Esophagus (tissue), 2 donors: Measurements from ENCODE around the gene CYP1B1. TPM values are rescaled to one million over a fixed set of nuclear protein-coding genes. Genes with fewer than 3 reads are reported as not detected.

Experiments used
- H3K27ac ChIP-seq, 2 donors: one replicate each; pipeline ENCODE4 v1.5.1; 2013; ENCODE audit warnings: low read depth in 2 of 2, mild to moderate bottlenecking in 2 of 2, inconsistent platforms in 1 of 2, low read length in 1 of 2, moderate library complexity in 1 of 2
- H3K27me3 ChIP-seq, 2 donors: one replicate each; pipeline ENCODE4 v1.6.1; 2013; ENCODE audit warnings: low read length in 2 of 2, control low read depth in 1 of 2, mild to moderate bottlenecking in 1 of 2; ENCODE audit not compliant: insufficient read depth in 2 of 2, control insufficient read depth in 1 of 2
- H3K36me3 ChIP-seq, 2 donors: one replicate each; pipeline ENCODE4 v1.6.1; 2013; ENCODE audit warnings: low read length in 1 of 2; ENCODE audit not compliant: control insufficient read depth in 2 of 2, insufficient read depth in 2 of 2
- H3K4me1 ChIP-seq, 2 donors: one replicate each; pipeline ENCODE4 v1.6.1; 2013; ENCODE audit warnings: low read length in 1 of 2; ENCODE audit not compliant: control insufficient read depth in 2 of 2, insufficient read depth in 2 of 2
- H3K4me3 ChIP-seq, 2 donors: one replicate each; pipeline ENCODE4 v1.5.1; 2013; ENCODE audit warnings: low read length in 2 of 2, mild to moderate bottlenecking in 2 of 2, low read depth in 1 of 2, moderate library complexity in 1 of 2
- H3K9me3 ChIP-seq, 2 donors: one replicate each; pipeline ENCODE4 v1.6.1; 2013; ENCODE audit warnings: mild to moderate bottlenecking in 2 of 2, low read depth in 1 of 2, low read length in 1 of 2, moderate library complexity in 1 of 2; ENCODE audit not compliant: control insufficient read depth in 2 of 2, insufficient read depth in 1 of 2
- WGBS, 2 donors: extraction: QIAGEN DNeasy Blood & Tissue Kit; methylation state at CpG; one replicate each; pipeline ENCODE4 v1.1.7; 2013; 5-methylcytosine and 5-hydroxymethylcytosine counted together
- polyA plus RNA-seq, 2 donors: library from polyadenylated mRNA; stranded (reverse); fragments of 200-250 nt; gene quantifications; one replicate each; pipeline ENCODE4 v1.2.3, GENCODE V29; 2013
- donor health status: healthy with polysubstance abuse.
- donor health status: Bipolar disorder and iron deficiency.

The CYP1B1 gene
- polyA plus RNA-seq, 2 donors = 1.5 to 8.4 TPM

DNA sequence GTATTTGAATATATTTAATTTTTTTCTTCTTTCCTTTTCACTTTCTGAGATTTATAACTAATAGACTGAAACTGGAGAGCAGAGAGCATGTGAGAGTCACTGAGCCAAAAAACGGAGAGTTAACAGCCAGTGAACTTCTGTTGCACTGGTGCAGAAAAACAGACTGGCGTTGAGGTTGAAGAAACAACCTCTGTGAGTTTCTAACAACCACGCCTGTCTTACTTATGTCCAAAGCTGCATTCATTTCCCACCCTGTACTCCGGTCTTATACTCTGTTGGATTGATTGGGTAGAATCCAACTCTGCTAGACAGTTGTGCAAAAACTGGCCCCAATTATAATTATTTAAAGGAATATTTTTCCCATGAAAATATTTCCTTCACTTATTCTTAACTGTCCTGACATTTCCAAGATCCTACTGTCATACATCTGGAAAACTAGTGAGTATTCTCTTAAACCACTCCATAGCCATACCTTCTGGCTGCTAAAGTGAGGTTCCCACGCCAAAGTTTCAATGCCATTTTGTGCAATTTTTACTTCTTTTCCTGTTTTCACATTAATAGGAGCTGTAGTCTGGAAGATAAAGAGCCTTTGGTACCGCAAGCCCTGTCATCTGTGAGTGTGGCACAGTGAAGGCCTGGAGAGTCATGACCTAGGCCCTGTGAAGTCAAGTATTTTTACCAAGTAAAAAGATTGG lies 9.4 kb downstream of the CYP1B1 start:
- H3K36me3 ChIP-seq = no peaks in the 10 kb centered on the region
- H3K9me3 ChIP-seq = no peaks in the 10 kb centered on the region
- 78 to 81% methylated on average over 6 of the region's 6 CpGs for WGBS, 2 donors
- H3K27me3 ChIP-seq = no peaks in the 10 kb centered on the region
- no peaks in the 10 kb centered on the region for H3K4me1 ChIP-seq
- no peak overlapping the region for H3K27ac ChIP-seq
- no peak overlapping the region for H3K4me3 ChIP-seq

- 89 to 91% methylated on average over 6 of the region's 6 CpGs for WGBS, 2 donors
- Histone ChIP-seq H3K4me1 (no peaks in the 10 kb centered on the region), H3K4me3 (no peak overlapping the region), H3K27ac (no peak overlapping the region), H3K27me3 (no peaks in the 10 kb centered on the region), H3K9me3 (no peaks in the 10 kb centered on the region), H3K36me3 (no peaks in the 10 kb centered on the region)
Observed at GRCh38 chr2:38065502-38066135, 10.3 kb downstream of the CYP1B1 start.

- no peak overlapping the region for H3K4me3 ChIP-seq
- 78 to 86% methylated on average over 5 of the region's 5 CpGs for WGBS, 2 donors
- no peak overlapping the region for H3K27ac ChIP-seq
- no peaks in the 10 kb centered on the region for H3K36me3 ChIP-seq
- no peaks in the 10 kb centered on the region for H3K4me1 ChIP-seq
- no peaks in the 10 kb centered on the region for H3K9me3 ChIP-seq
- H3K27me3 ChIP-seq = no peaks in the 10 kb centered on the region
Observed at GRCh38 chr2:38064801-38065501, 11.0 kb downstream of the CYP1B1 start.

DNA sequence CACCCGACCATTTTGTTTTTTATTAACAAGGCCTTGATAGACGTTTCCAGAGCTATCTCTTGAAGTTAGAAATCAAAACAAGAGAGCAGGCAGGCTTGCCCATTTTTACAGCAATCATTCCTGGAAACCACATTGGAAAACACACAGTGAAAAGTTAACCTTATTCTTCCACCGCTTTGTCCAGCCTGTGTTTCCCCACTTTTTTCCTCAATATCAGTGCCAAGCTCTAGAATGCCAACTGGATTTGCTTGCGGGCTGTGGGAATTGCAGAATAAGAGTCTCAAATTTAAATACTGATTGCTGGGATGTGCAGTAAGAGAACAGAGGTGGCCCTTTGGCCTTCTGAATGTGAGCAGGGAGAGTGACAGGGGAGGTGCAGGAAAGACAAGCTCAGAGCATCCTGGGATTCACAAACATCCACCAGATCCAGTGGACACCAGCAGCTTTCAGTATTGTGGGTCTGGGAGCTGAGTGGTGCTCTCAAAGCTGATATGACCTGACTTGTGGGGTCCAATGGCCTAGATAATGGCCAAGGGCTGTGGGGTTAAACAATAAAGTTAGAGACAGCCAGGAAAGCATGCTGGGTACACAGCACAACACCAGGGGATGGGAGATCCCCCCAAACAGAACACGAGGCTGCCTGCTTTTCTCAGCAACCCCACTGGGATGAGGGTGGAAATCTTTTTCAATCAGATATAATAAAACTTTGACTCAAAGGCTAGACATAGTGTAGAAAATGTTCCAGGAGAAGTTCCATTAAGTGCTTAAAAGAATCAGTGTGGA lies 15.5 kb downstream of the CYP1B1 start:
- Histone ChIP-seq H3K27ac (no peak overlapping the region), H3K27me3 (no peaks in the 10 kb centered on the region), H3K4me3 (no peak overlapping the region), H3K36me3 (no peaks in the 10 kb centered on the region), H3K4me1 (no peaks in the 10 kb centered on the region), H3K9me3 (no peaks in the 10 kb centered on the region)
- WGBS, 2 donors = 82 to 83% methylated on average over 5 of the region's 5 CpGs

DNA sequence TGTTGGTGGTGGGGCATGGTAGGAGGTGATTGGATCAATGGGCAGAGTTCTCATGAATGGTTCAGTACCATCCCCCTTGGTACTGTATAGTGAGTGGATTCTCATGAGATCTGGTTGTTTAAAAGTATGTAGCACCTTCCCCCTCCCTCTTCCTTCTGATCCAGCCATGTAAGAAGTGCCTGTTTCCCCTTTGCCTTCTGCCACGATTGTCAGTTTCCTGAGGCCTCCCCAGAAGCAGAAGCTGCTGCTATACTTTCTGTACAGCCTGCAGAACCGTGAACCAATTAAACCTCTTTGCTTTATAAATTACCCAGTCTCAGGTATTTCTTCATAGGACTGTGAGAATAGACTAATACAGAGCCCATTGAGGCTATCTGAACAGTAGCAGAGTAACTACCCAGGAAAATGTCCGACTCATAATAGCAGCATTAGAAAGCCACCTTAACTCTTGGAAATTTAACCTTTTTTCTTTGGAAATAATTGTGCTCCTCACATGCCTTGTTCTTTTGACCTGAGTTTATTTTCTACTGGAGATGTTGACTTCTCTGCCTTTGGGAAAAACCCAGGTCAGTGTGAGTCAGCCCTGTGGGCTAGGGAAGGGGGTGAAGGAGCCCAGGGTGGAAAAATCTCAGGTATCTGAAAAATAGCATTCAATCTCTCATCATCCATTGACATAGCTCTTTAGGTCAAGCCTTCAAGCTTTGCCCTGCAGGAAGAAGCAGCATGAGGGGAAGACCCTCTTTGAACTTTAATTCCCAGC lies 18.1 kb downstream of the CYP1B1 start:
- H3K9me3 ChIP-seq = no peaks in the 10 kb centered on the region
- H3K36me3 ChIP-seq = no peaks in the 10 kb centered on the region
- H3K27ac ChIP-seq = no peak overlapping the region
- H3K27me3 ChIP-seq = no peaks in the 10 kb centered on the region
- no peaks in the 10 kb centered on the region for H3K4me1 ChIP-seq
- no peak overlapping the region for H3K4me3 ChIP-seq
- 59 to 67% methylated on average over 3 of the region's 3 CpGs for WGBS, 2 donors

DNA sequence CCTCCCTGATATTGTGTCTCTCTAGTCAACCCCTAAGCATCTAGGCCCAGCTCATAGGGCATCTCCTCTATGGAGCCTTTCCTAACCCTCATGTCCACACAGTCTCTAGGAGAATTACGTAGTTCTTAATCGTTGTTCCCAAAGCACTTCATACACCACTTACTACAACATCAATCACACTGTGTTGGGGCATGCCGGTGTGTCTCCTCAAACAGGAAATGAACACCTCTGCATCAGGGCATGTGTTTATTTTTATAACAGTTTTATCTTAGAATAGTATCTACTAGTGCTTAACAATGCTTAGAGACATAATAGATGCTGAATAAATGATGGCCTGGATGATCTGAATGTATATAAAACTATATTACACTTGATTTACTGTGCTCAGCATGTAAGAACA lies 19.7 kb downstream of the CYP1B1 start:
- H3K4me1 ChIP-seq = no peaks in the 10 kb centered on the region
- no peaks in the 10 kb centered on the region for H3K9me3 ChIP-seq
- 43 to 51% methylated on average over 3 of the region's 3 CpGs for WGBS, 2 donors

DNA sequence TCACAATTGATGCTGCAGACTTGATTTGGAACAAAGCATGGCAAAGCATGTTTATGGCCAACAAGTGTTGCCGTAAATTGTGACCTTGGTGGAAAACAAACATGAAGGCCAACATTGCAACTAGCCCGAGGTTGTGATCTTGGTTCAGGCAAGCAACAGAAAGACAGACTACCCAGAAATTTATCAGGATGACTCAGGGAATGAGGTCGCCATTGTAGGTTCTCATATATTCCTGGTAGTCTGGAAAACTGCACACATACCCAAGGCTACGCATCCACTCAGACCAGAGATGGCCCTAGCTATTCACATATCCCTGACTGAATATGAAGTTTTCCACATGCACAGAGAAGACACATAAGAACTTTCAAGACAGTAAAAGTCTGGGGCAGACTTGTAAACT lies 30.1 kb downstream of the CYP1B1 start:
- Histone ChIP-seq H3K27me3 (no peaks in the 10 kb centered on the region), H3K36me3 (no peaks in the 10 kb centered on the region), H3K4me1 (no peaks in the 10 kb centered on the region), H3K9me3 (no peaks in the 10 kb centered on the region), H3K4me3 (no peak overlapping the region), H3K27ac (no peak overlapping the region)
- WGBS, 2 donors = 88 to 91% methylated on average over 4 of the region's 4 CpGs

More for the DNA sequence above, 19.7 kb downstream of the CYP1B1 start:
- no peak overlapping the region for H3K4me3 ChIP-seq
- no peaks in the 10 kb centered on the region for H3K27me3 ChIP-seq
- no peaks in the 10 kb centered on the region for H3K36me3 ChIP-seq
- no peak overlapping the region for H3K27ac ChIP-seq

GRCh38 chr2:38039121-38039910 lies 36.6 kb downstream of the CYP1B1 start:
- Histone ChIP-seq H3K9me3 (no peaks in the 10 kb centered on the region), H3K36me3 (no peaks in the 10 kb centered on the region), H3K4me3 (no peak overlapping the region), H3K27ac (no peak overlapping the region), H3K27me3 (peaks cover 0 to 4% of the 10 kb centered on the region in 2 donors), H3K4me1 (peaks cover 0 to 3% of the 10 kb centered on the region in 2 donors)
- 62 to 75% methylated on average over 9 of the region's 9 CpGs for WGBS, 2 donors
